CD8-positive, alpha-beta memory T cell (primary cell): ENCODE data around the gene NFATC2. TPM values are rescaled to one million over a fixed set of nuclear protein-coding genes. Genes with fewer than 3 reads are reported as not detected.

Experiments used
- CTCF ChIA-PET: fragments of 350-600 bp; sonication (Branson Sonifier 250); formaldehyde crosslinking; loops from one replicate; lab custom pipeline; 2021; ENCODE audit warnings: antibody characterized with exemption; lab: Charles Lee
- POLR2A ChIA-PET: fragments of 350-600 bp; sonication (Branson Sonifier 250); formaldehyde crosslinking; loops from one replicate; lab custom pipeline; 2021; ENCODE audit warnings: antibody characterized with exemption; lab: Charles Lee
- DNase-seq, 5 donors: peaks; one replicate each; pipeline versions ENCODE4 v3.0.0 to v3.0.0-alpha.2; 2020 to 2022; ENCODE audit warnings: mixed read lengths in 1 of 5
- H3K27ac ChIP-seq: one replicate; pipeline ENCODE4 v1.7.0; 2013; ENCODE audit warnings: low read depth, mild to moderate bottlenecking, low read length, moderate library complexity
- H3K27me3 ChIP-seq: 2 replicates; pipeline ENCODE4 v1.7.0; 2013; ENCODE audit warnings: low read length, mild to moderate bottlenecking; ENCODE audit not compliant: insufficient read depth, poor library complexity, severe bottlenecking
- H3K36me3 ChIP-seq: 2 replicates; pipeline ENCODE4 v1.7.0; 2013; ENCODE audit warnings: mild to moderate bottlenecking, low read length, moderate library complexity; ENCODE audit not compliant: insufficient read depth
- H3K4me1 ChIP-seq: 2 replicates; pipeline ENCODE4 v1.7.0; 2013; ENCODE audit warnings: mild to moderate bottlenecking, low read length, moderate library complexity; ENCODE audit not compliant: insufficient read depth
- H3K4me3 ChIP-seq: 2 replicates; pipeline ENCODE4 v1.7.0; 2013; ENCODE audit warnings: mild to moderate bottlenecking, low read length
- H3K9me3 ChIP-seq: 2 replicates; pipeline ENCODE4 v1.7.0; 2013; ENCODE audit warnings: mild to moderate bottlenecking, low read length
- H3K27ac Mint-ChIP-seq, 8 donors: one replicate each; pipeline ENCODE4 v1.8.0; 2020 to 2021; ENCODE audit warnings: mixed read lengths in 8 of 8, mild to moderate bottlenecking in 6 of 8, inconsistent platforms in 3 of 8, moderate library complexity in 3 of 8
- H3K27me3 Mint-ChIP-seq, 2 donors: one replicate each; pipeline ENCODE4 v1.8.0; 2020 to 2021; ENCODE audit warnings: mixed read lengths in 2 of 2, mild to moderate bottlenecking in 1 of 2, moderate library complexity in 1 of 2
- H3K36me3 Mint-ChIP-seq, 3 donors: one replicate each; pipeline ENCODE4 v1.8.0; 2020 to 2021; ENCODE audit warnings: mixed read lengths in 3 of 3, inconsistent platforms in 1 of 3, mild to moderate bottlenecking in 1 of 3
- H3K4me1 Mint-ChIP-seq, 3 donors: one replicate each; pipeline ENCODE4 v1.8.0; 2020 to 2021; ENCODE audit warnings: mixed read lengths in 3 of 3, inconsistent platforms in 1 of 3, mild to moderate bottlenecking in 1 of 3
- H3K4me3 Mint-ChIP-seq, 7 donors: one replicate each; pipeline ENCODE4 v1.8.0; 2020 to 2021; ENCODE audit warnings: mixed read lengths in 7 of 7, mild to moderate bottlenecking in 6 of 7, moderate library complexity in 4 of 7, inconsistent platforms in 2 of 7
- H3K9me3 Mint-ChIP-seq, 5 donors: one replicate each; pipeline ENCODE4 v1.8.0; 2020 to 2022; ENCODE audit warnings: mixed read lengths in 5 of 5, mild to moderate bottlenecking in 3 of 5, moderate library complexity in 2 of 5, inconsistent platforms in 1 of 5
- polyA plus RNA-seq: library from polyadenylated mRNA; unstranded; fragments of 300-500 nt; fragmentation: Illumina TruSeq; gene quantifications from one replicate; pipeline ENCODE4 v1.2.3, GENCODE V29; 2021
- total RNA-seq, 2 experiments: library from RNA; stranded (reverse); gene quantifications; one replicate each; pipeline ENCODE4 v1.2.3, GENCODE V29; 2021

NFATC2 gene
- total and polyA plus RNA-seq, 3 experiments from 2014 or later: 52.1 to 64.4 (median 63.0) TPM

GRCh38 chr20:51531141-51531710 is 11.3 kb downstream of the NFATC2 start:
- Mint-ChIP-seq H3K9me3 (no peaks in the 10 kb centered on the region), H3K4me1 (peaks cover 90 to 100% (median 99%) of the 10 kb centered on the region in 3 donors), H3K27ac (peak overlapping the region; percentile 77 to 100 (median 99)), H3K4me3 (peak overlapping the region; percentile 53 to 86 (median 83)), H3K27me3 (no peaks in the 10 kb centered on the region), H3K36me3 (peaks cover 0 to 25% (median 5%) of the 10 kb centered on the region in 3 donors)
- H3K36me3 ChIP-seq: no peaks in the 10 kb centered on the region
- peak overlapping the region; percentile 70 for H3K27ac ChIP-seq
- POLR2A ChIA-PET: interaction anchor here (0.9 to 1.3 kb wide), 3 partner anchors 9 to 131 kb away, joined by 3 to 5 read pairs (median 4); no protein-coding TSS in a partner anchor
- H3K9me3 ChIP-seq: no peaks in the 10 kb centered on the region
- CTCF ChIA-PET: interaction anchor here (1.5 kb wide), 1 partner anchor 30 kb away, joined by 3 read pairs; no protein-coding TSS in a partner anchor
- H3K4me3 ChIP-seq: no peak overlapping the region
- DNase-seq: peak in 4 of 5 donors; percentile 57 to 86 (median 68)
- peaks cover 98% of the 10 kb centered on the region for H3K4me1 ChIP-seq
- H3K27me3 ChIP-seq: no peaks in the 10 kb centered on the region

- H3K27ac Mint-ChIP-seq: peak overlapping the region; percentile 77 to 100 (median 99)
- peak overlapping the region; percentile 70 for H3K27ac ChIP-seq
- no peak overlapping the region for H3K4me3 ChIP-seq
- peaks cover 89 to 100% (median 99%) of the 10 kb centered on the region in 3 donors for H3K4me1 Mint-ChIP-seq
- peaks cover 0 to 27% (median 5%) of the 10 kb centered on the region in 3 donors for H3K36me3 Mint-ChIP-seq
- peaks cover 98% of the 10 kb centered on the region for H3K4me1 ChIP-seq
- no peaks in the 10 kb centered on the region for H3K27me3 ChIP-seq
- peak overlapping the region; percentile 4 to 86 (median 81) for H3K4me3 Mint-ChIP-seq
- no peaks in the 10 kb centered on the region for H3K27me3 Mint-ChIP-seq
- no peaks in the 10 kb centered on the region for H3K9me3 ChIP-seq
- ChIA-PET POLR2A (interaction anchor here (0.8 to 1.4 kb wide), 3 partner anchors 12 to 28 kb away, joined by 3 read pairs; partner anchors contain the start of gene NFATC2), CTCF (interaction anchor here (1.5 kb wide), 1 partner anchor 29 kb away, joined by 3 read pairs; no protein-coding TSS in a partner anchor)
- no peaks in the 10 kb centered on the region for H3K9me3 Mint-ChIP-seq
- no peaks in the 10 kb centered on the region for H3K36me3 ChIP-seq
- peak in 4 of 5 donors; percentile 45 to 87 (median 62) for DNase-seq
These were observed 12.8 kb downstream of the NFATC2 start for GRCh38 chr20:51529758-51530157.

GRCh38 chr20:51529081-51529681 is 13.3 kb downstream of the NFATC2 start:
- ChIA-PET POLR2A (interaction anchor here (0.8 to 1.4 kb wide), 3 partner anchors 12 to 28 kb away, joined by 3 read pairs; partner anchors contain the start of gene NFATC2), CTCF (interaction anchor here (3.3 kb wide), 1 partner anchor 12 kb away, joined by 18 read pairs; the partner anchor contains the start of gene NFATC2)
- H3K36me3 ChIP-seq: no peaks in the 10 kb centered on the region
- peak overlapping the region; percentile 77 to 100 (median 98) for H3K27ac Mint-ChIP-seq
- DNase-seq: peak in 2 of 5 donors; percentile 35 to 68
- peak overlapping the region; percentile 72 to 86 (median 83) for H3K4me3 Mint-ChIP-seq
- no peaks in the 10 kb centered on the region for H3K9me3 ChIP-seq
- peak overlapping the region; percentile 70 for H3K27ac ChIP-seq
- H3K27me3 Mint-ChIP-seq: no peaks in the 10 kb centered on the region
- no peaks in the 10 kb centered on the region for H3K27me3 ChIP-seq
- H3K4me3 ChIP-seq: peak overlapping the region; percentile 36
- peaks cover 90 to 100% (median 99%) of the 10 kb centered on the region in 3 donors for H3K4me1 Mint-ChIP-seq
- no peaks in the 10 kb centered on the region for H3K9me3 Mint-ChIP-seq
- H3K4me1 ChIP-seq: peaks cover 98% of the 10 kb centered on the region
- H3K36me3 Mint-ChIP-seq: peaks cover 0 to 31% (median 5%) of the 10 kb centered on the region in 3 donors

- H3K36me3 ChIP-seq: no peaks in the 10 kb centered on the region
- Mint-ChIP-seq H3K27ac (peak overlapping the region; percentile 77 to 100 (median 98)), H3K4me1 (peaks cover 86 to 96% (median 95%) of the 10 kb centered on the region in 3 donors), H3K4me3 (peak overlapping the region; percentile 72 to 86 (median 83)), H3K36me3 (peaks cover 0 to 32% (median 5%) of the 10 kb centered on the region in 3 donors), H3K27me3 (no peaks in the 10 kb centered on the region), H3K9me3 (no peaks in the 10 kb centered on the region)
- CTCF ChIA-PET: interaction anchor here (1.0 to 3.3 kb wide), 3 partner anchors 13 to 66 kb away, joined by 3 to 18 read pairs (median 3); partner anchors contain the start of gene NFATC2
- no peaks in the 10 kb centered on the region for H3K27me3 ChIP-seq
- peaks cover 94% of the 10 kb centered on the region for H3K4me1 ChIP-seq
- DNase-seq: peak in 4 of 5 donors; percentile 32 to 67 (median 36)
- H3K4me3 ChIP-seq: peak overlapping the region; percentile 36
- no peaks in the 10 kb centered on the region for H3K9me3 ChIP-seq
- POLR2A ChIA-PET: interaction anchor here (1.0 to 1.4 kb wide), 2 partner anchors 13 to 27 kb away, joined by 3 read pairs; no protein-coding TSS in a partner anchor
- peak overlapping the region; percentile 70 for H3K27ac ChIP-seq
These were observed 14.1 kb downstream of the NFATC2 start for GRCh38 chr20:51528263-51529027.

GRCh38 chr20:51526754-51527153 is 15.8 kb downstream of the NFATC2 start:
- Histone ChIP-seq H3K36me3 (peaks cover 9% of the 10 kb centered on the region), H3K4me1 (peaks cover 77% of the 10 kb centered on the region), H3K27me3 (no peaks in the 10 kb centered on the region), H3K9me3 (no peaks in the 10 kb centered on the region), H3K27ac (peak overlapping the region; percentile 45), H3K4me3 (no peak overlapping the region)
- peak overlapping the region in 6 of 7 donors; percentile 52 to 90 (median 80) for H3K4me3 Mint-ChIP-seq
- H3K27ac Mint-ChIP-seq: peak overlapping the region; percentile 93 to 100 (median 96)
- H3K27me3 Mint-ChIP-seq: no peaks in the 10 kb centered on the region
- peaks cover 80 to 91% (median 90%) of the 10 kb centered on the region in 3 donors for H3K4me1 Mint-ChIP-seq
- no peaks in the 10 kb centered on the region for H3K9me3 Mint-ChIP-seq
- peaks cover 0 to 38% (median 10%) of the 10 kb centered on the region in 3 donors for H3K36me3 Mint-ChIP-seq
- no peak for DNase-seq
- POLR2A ChIA-PET: interaction anchor here (0.5 to 1.5 kb wide), 2 partner anchors 25 to 192 kb away, joined by 4 to 6 read pairs; no protein-coding TSS in a partner anchor
- CTCF ChIA-PET: interaction anchor here (0.7 to 3.3 kb wide), 7 partner anchors 9 to 127 kb away, joined by 3 to 18 read pairs (median 4); partner anchors contain the start of gene NFATC2

- Mint-ChIP-seq H3K9me3 (no peaks in the 10 kb centered on the region), H3K27me3 (no peaks in the 10 kb centered on the region), H3K36me3 (peaks cover 0 to 41% (median 11%) of the 10 kb centered on the region in 3 donors), H3K4me1 (peaks cover 75 to 88% (median 86%) of the 10 kb centered on the region in 3 donors), H3K27ac (peak overlapping the region; percentile 93 to 100 (median 96)), H3K4me3 (peak overlapping the region; percentile 32 to 90 (median 80))
- no peaks in the 10 kb centered on the region for H3K27me3 ChIP-seq
- ChIA-PET CTCF (interaction anchor here (1.0 to 3.3 kb wide), 5 partner anchors 10 to 126 kb away, joined by 3 to 18 read pairs (median 4); partner anchors contain the start of gene NFATC2), POLR2A (interaction anchor here (0.5 to 1.5 kb wide), 2 partner anchors 25 to 193 kb away, joined by 4 to 6 read pairs; no protein-coding TSS in a partner anchor)
- peak overlapping the region; percentile 45 for H3K27ac ChIP-seq
- H3K4me1 ChIP-seq: peaks cover 71% of the 10 kb centered on the region
- H3K36me3 ChIP-seq: peaks cover 9% of the 10 kb centered on the region
- H3K9me3 ChIP-seq: no peaks in the 10 kb centered on the region
- peak overlapping the region; percentile 20 for H3K4me3 ChIP-seq
- DNase-seq: no peak
These were observed 16.4 kb downstream of the NFATC2 start for GRCh38 chr20:51526106-51526470.
